NCI-H2107 treated with DMSO at 0.1 percent for 48 hours (cell line): ENCODE results near the gene ABCA8.
"Not testable (repeated sequence)": the region's sequence is repeated elsewhere in the genome, so short reads cannot be mapped to it uniquely, and the experiment has no call there.

Source experiments
- DNase-seq: peaks from one replicate; lab custom pipeline; 2025; ENCODE audit not compliant: unreplicated experiment; lab: John Stamatoyannopoulos, UW

Gene ABCA8

GRCh38 chr17:68824707-68825106, 130.5 kb downstream of the ABCA8 start:
- DNase-seq = no peak

GRCh38 chr17:68824185-68824584, 131.0 kb downstream of the ABCA8 start:
- DNase-seq = not testable (repeated sequence)

GRCh38 chr17:68822719-68823289, 132.4 kb downstream of the ABCA8 start:
- no peak for DNase-seq

- DNase-seq = no peak
These were observed 133.1 kb downstream of the ABCA8 start for GRCh38 chr17:68821860-68822696.

GRCh38 chr17:68820825-68821481, 134.2 kb downstream of the ABCA8 start:
- no peak for DNase-seq

DNA sequence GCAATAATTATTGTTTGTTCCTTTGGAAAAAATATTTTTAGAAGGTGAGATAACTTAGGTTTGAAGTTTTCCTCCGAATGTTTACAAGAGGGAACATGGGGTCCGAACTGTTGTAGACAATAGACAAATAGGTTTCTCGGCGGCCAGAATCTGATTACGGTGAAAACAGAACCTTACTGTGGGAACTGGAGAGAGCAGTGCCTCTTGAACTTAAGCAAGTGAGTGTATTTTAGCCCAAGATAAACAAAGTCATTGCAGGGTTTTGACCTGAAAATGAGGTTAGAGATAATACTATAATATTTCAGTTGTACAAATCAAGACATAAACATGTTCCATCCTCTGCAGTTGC, 134.7 kb downstream of the ABCA8 start:
- no peak for DNase-seq

GRCh38 chr17:68819465-68819864, 135.7 kb downstream of the ABCA8 start:
- no peak for DNase-seq
